Activated T-cell treated with anti-CD3 and anti-CD28 coated beads, Interleukin-2, amount 50 U/mL, for 72 hours (primary cell): ENCODE results near the gene WWTR1. TPM values are rescaled to one million over a fixed set of nuclear protein-coding genes. Genes with fewer than 3 reads are reported as not detected.

ENCODE experiments used
- ATAC-seq, 2 donors: fragments of 150-1000 bp; cut with Tn5 transposase; replicated peaks in 1 of 2; 2 replicates each; pipeline ENCODE4 v1.10.0; 2021; ENCODE audit warnings: moderate library complexity in 2 of 2, mild to moderate bottlenecking in 1 of 2
- DNase-seq, 2 donors: peaks; one replicate each; pipeline ENCODE4 v3.0.0; 2021 to 2022; ENCODE audit warnings: mixed read lengths in 1 of 2
- H3K27ac Mint-ChIP-seq: one replicate; pipeline ENCODE4 v1.8.0; 2022; ENCODE audit warnings: mild to moderate bottlenecking, moderate library complexity, mixed read lengths
- H3K27me3 Mint-ChIP-seq: one replicate; pipeline ENCODE4 v1.8.0; 2022; ENCODE audit warnings: low read depth, mixed read lengths
- H3K36me3 Mint-ChIP-seq, 2 donors: one replicate each; pipeline ENCODE4 v1.8.0; 2022; ENCODE audit warnings: mixed read lengths in 2 of 2, mild to moderate bottlenecking in 1 of 2; ENCODE audit not compliant: insufficient read depth in 2 of 2
- H3K4me1 Mint-ChIP-seq: one replicate; pipeline ENCODE4 v1.8.0; 2022; ENCODE audit warnings: low read depth, mixed read lengths
- H3K4me3 Mint-ChIP-seq, 2 donors: one replicate each; pipeline ENCODE4 v1.8.0; 2022; ENCODE audit warnings: mild to moderate bottlenecking in 2 of 2, mixed read lengths in 2 of 2, moderate library complexity in 2 of 2
- H3K9me3 Mint-ChIP-seq, 2 donors: one replicate each; pipeline ENCODE4 v1.8.0; 2022; ENCODE audit warnings: mixed read lengths in 2 of 2
- total RNA-seq, 2 donors: library from RNA; stranded (reverse); gene quantifications; one replicate each; pipeline ENCODE4 v1.2.3, GENCODE V29; 2022

WWTR1 gene
- total RNA-seq, 2 donors from 2014 or later: 0.53 to 0.95 TPM

DNA sequence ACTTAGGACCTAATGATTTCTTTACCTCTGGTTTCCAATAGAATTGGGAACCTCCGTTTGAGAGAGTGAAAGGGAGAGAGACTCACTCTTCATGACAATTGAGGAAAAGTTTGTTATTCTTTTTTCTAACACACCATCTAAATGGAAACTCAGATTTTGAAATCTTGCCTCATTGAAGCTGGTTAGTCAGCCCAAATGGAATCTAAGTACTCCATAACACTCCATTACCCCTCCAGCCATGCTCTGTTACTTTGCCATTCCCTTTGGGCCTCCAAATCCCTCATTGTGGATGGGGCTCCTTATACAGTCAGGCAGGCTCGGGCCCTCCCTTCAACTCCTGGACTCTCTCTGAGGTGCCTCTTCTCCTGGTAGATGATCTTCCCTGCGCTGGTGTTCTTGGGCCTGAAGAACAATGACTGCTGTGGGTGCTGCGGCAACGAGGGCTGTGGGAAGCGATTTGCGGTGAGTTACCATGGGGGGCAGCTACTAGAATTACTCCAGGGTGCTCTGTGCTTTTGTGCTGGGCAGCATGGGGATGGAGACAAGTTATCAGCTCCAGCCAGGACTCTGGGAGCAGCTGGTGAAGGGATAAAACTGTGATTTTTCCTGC is 182.3 kb downstream of the WWTR1 start:
- no peak overlapping the region for H3K4me3 Mint-ChIP-seq
- no peak overlapping the region for H3K27ac Mint-ChIP-seq
- no peaks in the 10 kb centered on the region for H3K4me1 Mint-ChIP-seq
- no peaks in the 10 kb centered on the region for H3K36me3 Mint-ChIP-seq
- DNase-seq (no peak), ATAC-seq (no peak)
- H3K27me3 Mint-ChIP-seq: peaks cover 27% of the 10 kb centered on the region
- no peaks in the 10 kb centered on the region for H3K9me3 Mint-ChIP-seq

DNA sequence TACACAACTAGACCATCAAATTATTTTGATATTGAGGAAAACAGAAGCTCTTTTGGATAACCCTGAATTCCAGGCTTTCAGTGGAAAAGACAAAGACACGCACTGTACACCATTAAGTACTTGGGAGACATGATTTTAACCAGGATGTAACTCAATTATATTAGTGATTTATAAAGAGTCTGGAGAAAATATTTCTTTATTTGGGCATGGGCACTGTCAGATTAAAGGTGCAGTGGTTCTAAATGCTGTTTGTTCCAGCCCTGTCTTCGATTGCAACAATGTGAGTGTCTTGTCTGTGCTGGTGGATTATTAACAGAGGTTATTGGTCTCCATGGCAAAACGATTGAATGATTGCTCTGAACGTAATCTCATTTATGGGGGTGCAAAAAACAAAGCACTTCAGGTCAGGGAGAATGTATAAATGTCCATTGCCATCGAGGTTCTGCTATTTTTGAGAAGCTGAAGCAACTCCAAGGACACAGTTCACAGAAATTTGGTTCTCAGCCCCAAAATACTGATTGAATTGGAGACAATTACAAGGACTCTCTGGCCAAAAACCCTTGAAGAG is 183.5 kb downstream of the WWTR1 start, which contains the start of gene TM4SF4:
TM4SF4 (plus strand) TSS at position 448 of the 568 bp plus-strand sequence. CDS start 181 bp downstream, outside the sequence.
- Mint-ChIP-seq H3K36me3 (no peaks in the 10 kb centered on the region), H3K27me3 (peaks cover 27% of the 10 kb centered on the region), H3K27ac (no peak within 1 kb of the TSS), H3K4me3 (no peak within 1 kb of the TSS), H3K9me3 (no peaks in the 10 kb centered on the region), H3K4me1 (no peaks in the 10 kb centered on the region)
- no peak for ATAC-seq
- DNase-seq: no peak

DNA sequence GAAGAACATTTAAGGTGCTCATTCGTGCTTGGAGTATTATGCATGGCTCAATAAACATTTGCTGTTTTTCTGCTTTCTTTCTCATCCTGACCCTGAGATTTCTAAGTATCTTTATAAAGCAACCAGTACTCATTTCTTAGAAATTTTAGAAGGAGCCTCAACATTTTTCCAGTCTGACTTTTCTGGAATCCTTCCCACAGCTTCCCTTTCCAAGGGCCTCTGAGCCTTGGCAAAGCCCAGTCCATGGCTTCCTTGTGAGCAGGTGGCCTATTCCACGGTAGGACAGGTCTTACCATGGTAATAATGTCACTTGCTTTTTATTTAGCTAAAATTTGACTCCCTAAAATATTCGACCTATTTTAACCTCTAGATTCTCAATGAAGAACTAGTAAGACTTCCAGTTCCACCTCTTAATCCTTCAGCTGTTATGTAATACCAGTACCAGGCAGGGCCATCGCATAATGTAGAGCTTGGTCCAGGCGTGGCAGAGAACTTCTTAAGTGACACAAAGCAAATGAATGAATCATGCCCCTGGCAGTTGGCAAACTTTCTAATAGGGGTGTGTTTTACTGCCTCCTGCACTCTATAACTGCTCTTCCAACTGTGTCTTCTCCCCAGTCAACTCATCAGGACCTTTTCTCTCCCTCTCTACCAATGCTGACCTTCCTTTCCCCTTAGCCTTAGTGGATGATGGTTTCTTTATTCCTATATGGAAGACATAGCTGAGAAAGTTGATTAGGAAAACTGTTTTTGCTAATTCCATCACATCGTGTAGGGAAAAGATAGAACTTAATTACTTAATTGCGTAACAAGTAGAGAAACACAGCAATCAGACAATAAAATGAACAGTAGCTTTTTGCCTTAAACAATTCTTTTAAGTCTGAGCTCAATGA is 184.2 kb downstream of the WWTR1 start:
- Mint-ChIP-seq H3K27me3 (peaks cover 27% of the 10 kb centered on the region), H3K4me3 (no peak overlapping the region), H3K9me3 (no peaks in the 10 kb centered on the region), H3K4me1 (no peaks in the 10 kb centered on the region), H3K27ac (no peak overlapping the region), H3K36me3 (no peaks in the 10 kb centered on the region)
- ATAC-seq (no peak), DNase-seq (no peak)

DNA sequence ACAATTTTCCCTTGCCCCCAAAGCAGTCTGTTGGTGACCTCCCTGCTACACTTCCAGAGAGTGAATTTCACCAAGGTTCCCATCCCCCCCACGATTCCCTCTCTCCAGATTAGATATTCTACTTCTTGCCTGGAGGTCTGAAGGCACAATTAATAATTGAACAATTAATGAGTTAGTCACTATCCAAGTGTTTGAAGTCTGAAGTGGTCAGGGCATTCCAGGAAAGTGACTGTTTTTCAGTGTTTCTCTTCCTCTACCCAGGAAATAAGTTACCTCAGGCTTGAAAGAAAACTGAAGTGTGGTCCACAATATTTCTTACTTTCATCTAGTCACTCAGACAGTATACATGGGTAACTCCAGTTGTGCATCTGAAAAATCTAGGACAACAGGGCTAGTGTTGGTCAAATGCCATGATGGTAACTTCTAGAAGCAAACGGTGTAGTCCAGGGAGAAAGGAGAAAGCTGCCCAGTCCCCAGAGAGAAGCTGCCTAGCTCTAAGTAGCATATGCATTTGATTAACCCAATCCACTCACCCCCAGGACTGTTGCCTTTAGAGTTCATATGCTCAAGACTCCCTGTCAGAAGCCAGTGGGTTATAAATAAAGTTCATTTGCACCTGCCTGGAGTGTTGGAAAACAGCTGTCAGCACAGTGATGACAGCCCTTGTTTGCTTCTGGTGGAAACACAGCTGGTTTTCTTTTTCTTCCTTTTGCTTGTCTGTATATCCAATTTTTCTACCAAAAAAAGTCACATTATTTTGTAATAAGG is 185.6 kb downstream of the WWTR1 start:
- Mint-ChIP-seq H3K4me1 (no peaks in the 10 kb centered on the region), H3K36me3 (no peaks in the 10 kb centered on the region), H3K4me3 (no peak overlapping the region), H3K27ac (no peak overlapping the region), H3K27me3 (peaks cover 27% of the 10 kb centered on the region), H3K9me3 (no peaks in the 10 kb centered on the region)
- no peak for DNase-seq
- ATAC-seq: no peak

DNA sequence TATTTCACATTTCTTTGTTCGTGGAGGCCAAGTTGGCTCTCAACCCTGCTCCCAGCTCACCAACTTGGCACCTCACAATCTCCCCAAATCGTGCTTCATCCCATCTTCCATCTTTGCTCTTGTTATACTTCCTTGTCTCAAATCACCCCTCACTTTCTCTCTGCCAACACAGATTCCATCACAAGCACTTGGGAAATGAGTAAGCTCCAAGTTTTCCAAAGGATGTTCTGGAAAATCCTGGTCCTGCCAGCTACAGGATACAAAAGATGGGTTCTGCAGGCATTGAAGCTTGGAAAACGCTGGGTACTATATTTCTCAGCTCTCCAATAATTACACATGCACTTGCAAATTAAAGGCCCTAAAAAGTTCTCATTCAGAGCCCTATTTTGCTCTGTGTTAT is 187.4 kb downstream of the WWTR1 start:
- H3K27me3 Mint-ChIP-seq: peaks cover 18% of the 10 kb centered on the region

DNA sequence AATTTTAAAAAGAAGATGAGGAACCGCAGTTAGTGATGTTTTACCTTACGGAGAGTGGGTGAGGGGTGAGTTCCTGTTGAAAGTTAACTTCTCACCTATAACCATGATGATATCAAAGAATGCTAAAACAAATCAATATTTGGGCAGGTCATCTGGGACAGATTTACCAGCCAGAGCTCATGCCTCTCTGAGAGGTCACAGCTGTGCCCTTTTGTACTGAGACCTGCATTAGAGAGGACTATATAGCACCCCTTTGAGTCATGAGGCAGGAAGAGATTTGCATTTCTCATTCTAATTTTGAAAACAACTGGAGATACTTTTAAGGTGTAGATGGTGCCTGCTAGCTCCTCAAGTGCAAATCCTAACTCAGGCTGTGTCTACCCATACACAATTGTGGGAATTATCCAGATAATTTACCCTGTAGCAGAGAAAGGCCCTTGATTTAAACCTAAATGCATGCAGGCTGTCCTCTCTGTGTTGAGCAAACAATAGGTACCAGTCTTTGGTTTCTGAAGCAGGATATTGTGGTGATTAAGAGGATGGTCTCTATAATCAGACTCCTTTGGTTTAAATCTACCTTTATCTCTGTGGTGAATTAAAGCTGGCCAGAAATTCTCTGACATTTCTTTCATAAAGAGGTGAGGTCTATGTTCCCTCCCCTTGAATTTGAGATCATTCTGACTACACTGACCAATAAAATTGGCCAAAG is 189.2 kb downstream of the WWTR1 start:
- Mint-ChIP-seq H3K27me3 (peaks cover 12% of the 10 kb centered on the region), H3K4me3 (no peak overlapping the region), H3K9me3 (no peaks in the 10 kb centered on the region), H3K27ac (no peak overlapping the region), H3K4me1 (no peaks in the 10 kb centered on the region), H3K36me3 (no peaks in the 10 kb centered on the region)
- DNase-seq: no peak
- ATAC-seq: no peak

More for the DNA sequence above, 187.4 kb downstream of the WWTR1 start:
- H3K9me3 Mint-ChIP-seq: no peaks in the 10 kb centered on the region
- H3K27ac Mint-ChIP-seq: no peak overlapping the region
- H3K36me3 Mint-ChIP-seq: no peaks in the 10 kb centered on the region
- DNase-seq (no peak), ATAC-seq (no peak)
- no peaks in the 10 kb centered on the region for H3K4me1 Mint-ChIP-seq
- H3K4me3 Mint-ChIP-seq: no peak overlapping the region

Other genes starting within 250 kb of the WWTR1 start
- gene TM4SF4, start 183.3 kb downstream of the WWTR1 start, total RNA-seq: not detected
- 10 to 100 TPM; 35.3 to 40.6 TPM for gene COMMD2, start 94.5 kb upstream of the WWTR1 start, total RNA-seq
- not detected for gene ANKUB1, start 134.5 kb upstream of the WWTR1 start, total RNA-seq
- gene RNF13, start 155.2 kb upstream of the WWTR1 start, total RNA-seq: 10 to 100 TPM; 45.0 to 47.3 TPM